Ovary (tissue), 3 donors: Measurements from ENCODE around the gene COX7B2.

Source experiments
- CTCF ChIP-seq, 3 donors: fragments of 450-650 bp in 2 of 3; fragments of 200-600 bp in 1 of 3; IDR thresholded peaks; one replicate each; pipeline versions ENCODE4 v1.5.1 to v1.8.0; 2016 to 2022; ENCODE audit warnings: antibody characterized with exemption in 3 of 3, mild to moderate bottlenecking in 1 of 3
- EP300 ChIP-seq: sonication (generic); formaldehyde crosslinking; IDR thresholded peaks from one replicate; pipeline ENCODE4 v1.6.1; 2017; ENCODE audit warnings: antibody characterized with exemption
- POLR2A ChIP-seq: fragments of 450-650 bp; IDR thresholded peaks from one replicate; pipeline ENCODE4 v1.6.1; 2017; ENCODE audit warnings: antibody characterized with exemption, mild to moderate bottlenecking, moderate library complexity
- donor health status: DM: no; HTN: no; CAD: no.

- no peak for TF ChIP-seq CTCF (IDR thresholded peaks at IDR 0.05)
- TF ChIP-seq POLR2A = no peak
- no peak for TF ChIP-seq EP300
These were observed 72.5 kb downstream of the COX7B2 start for GRCh38 chr4:46836584-46836983.
